Fibroblast of mammary gland (primary cell): ENCODE measurements around the gene ELMO1.

Experiments
- DNase-seq: peaks from one replicate; pipeline ENCODE4 v3.0.0-alpha.2; 2010; ENCODE audit warnings: low read depth
- H3K4me3 ChIP-seq: 2 replicates; pipeline ENCODE4 v1.5.1; 2011; ENCODE audit warnings: low read depth, mild to moderate bottlenecking, low read length, moderate library complexity; ENCODE audit not compliant: control insufficient read depth
- CTCF ChIP-seq: conservative IDR thresholded peaks from 2 replicates; pipeline ENCODE4 v1.5.1; 2011; ENCODE audit warnings: low read depth, low read length, inconsistent platforms; ENCODE audit not compliant: control insufficient read depth, insufficient read depth

Gene ELMO1

GRCh38 chr7:37289367-37289766 lies 159.3 kb downstream of the ELMO1 start:
- no peak for TF ChIP-seq CTCF
- no peak overlapping the region for H3K4me3 ChIP-seq
- no peak for DNase-seq

- DNase-seq, result no peak
- no peak overlapping the region for H3K4me3 ChIP-seq
- TF ChIP-seq CTCF, result no peak
Measured at GRCh38 chr7:37287131-37287855, 161.4 kb downstream of the ELMO1 start.

GRCh38 chr7:37286454-37286832 lies 162.2 kb downstream of the ELMO1 start:
- no peak overlapping the region for H3K4me3 ChIP-seq
- TF ChIP-seq CTCF, result no peak
- DNase-seq, result no peak

DNA sequence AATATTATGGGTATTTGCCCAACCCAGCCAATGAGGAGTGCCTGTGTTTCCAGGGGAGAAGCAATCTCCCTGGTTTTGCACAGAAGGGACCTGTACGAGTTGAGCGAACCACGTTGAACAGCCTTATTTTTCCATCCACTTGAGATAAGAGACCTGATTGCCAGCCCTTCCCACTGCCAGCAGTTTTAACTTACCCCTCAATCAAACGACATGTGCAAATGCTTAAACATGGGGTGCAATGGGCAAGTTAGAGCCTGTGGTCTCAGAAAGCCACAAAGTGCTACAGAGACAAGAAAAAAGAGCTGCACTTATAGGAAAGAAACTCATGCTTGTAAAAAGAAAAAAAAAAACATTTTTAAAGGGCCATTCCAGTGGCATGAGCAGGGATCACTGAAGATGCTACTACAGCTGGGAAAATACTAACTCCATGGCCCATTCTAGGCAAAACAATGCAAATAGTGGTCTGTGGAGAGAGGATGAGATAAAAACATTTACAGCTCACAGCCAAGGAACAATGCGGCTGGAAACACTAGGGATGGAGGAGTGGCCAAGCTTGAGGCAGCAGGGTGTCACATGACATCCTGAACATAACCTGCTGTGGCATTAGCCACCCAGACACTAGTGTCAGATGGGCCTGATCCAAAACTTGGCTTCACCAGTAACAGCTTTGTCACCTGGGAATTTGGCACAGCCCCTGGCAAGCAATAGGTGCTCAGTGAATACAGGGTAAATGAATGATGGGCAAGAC lies 162.8 kb downstream of the ELMO1 start:
- H3K4me3 ChIP-seq, result no peak overlapping the region
- no peak for DNase-seq
- TF ChIP-seq CTCF, result no peak

DNA sequence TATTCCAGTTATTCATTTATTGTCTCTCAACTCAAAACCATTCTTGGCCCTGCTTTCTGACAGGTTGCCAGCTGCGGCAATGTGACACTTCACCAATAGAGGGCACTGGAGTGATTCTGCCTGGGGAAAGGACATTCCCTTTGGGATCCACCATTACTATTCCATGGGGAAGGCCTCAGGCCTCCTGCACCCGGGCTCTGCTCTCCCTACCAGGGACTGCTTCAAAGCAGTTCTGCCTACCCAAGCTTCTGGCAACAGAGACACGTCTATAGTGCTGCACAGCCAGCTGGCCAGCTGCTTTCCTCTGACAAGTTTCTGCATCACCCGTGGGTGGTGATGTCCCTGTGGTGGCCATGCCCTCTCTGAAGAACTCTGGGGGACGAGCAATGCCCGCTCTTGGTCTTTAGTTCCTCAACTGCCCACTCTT lies 163.8 kb downstream of the ELMO1 start:
- DNase-seq, result peak; percentile 27
- peak; percentile 63 for TF ChIP-seq CTCF

GRCh38 chr7:37284285-37284684 lies 164.4 kb downstream of the ELMO1 start:
- no peak for DNase-seq
- TF ChIP-seq CTCF, result no peak
- no peak overlapping the region for H3K4me3 ChIP-seq

More for the DNA sequence above, 163.8 kb downstream of the ELMO1 start:
- no peak overlapping the region for H3K4me3 ChIP-seq
